ENCODE measurements around the gene NLRC3. TPM values are rescaled to one million over a fixed set of nuclear protein-coding genes. Genes with fewer than 3 reads are reported as not detected.

NLRC3 gene
- total and polyA plus RNA-seq, 9 donors = 0.10 to 1.3 (median 0.23) TPM

GRCh38 chr16:3607161-3607560, 30.0 kb upstream of the NLRC3 start:
- no peak for TF ChIP-seq POLR2A (IDR thresholded peaks at IDR 0.05)
- TF ChIP-seq CTCF (IDR thresholded peaks at IDR 0.05) = no peak
- TF ChIP-seq EP300 (IDR thresholded peaks at IDR 0.05) = no peak
- Histone ChIP-seq H3K27me3 (no peaks in the 10 kb centered on the region), H3K36me3 (no peaks in the 10 kb centered on the region), H3K4me3 (no peak overlapping the region), H3K9me3 (no peaks in the 10 kb centered on the region), H3K4me1 (ENCODE audit: insufficient read depth) (peaks cover under 1% of the 10 kb centered on the region), H3K27ac (no peak overlapping the region)
- intact Hi-C loops (cut with DNase I) = no loop called here
- 82 to 88% (median 84%) methylated on average over 7 of the region's 7 CpGs for WGBS, 3 donors
- DNase-seq = no peak

GRCh38 chr16:3606441-3606840, 29.2 kb upstream of the NLRC3 start:
- DNase-seq = no peak
- Histone ChIP-seq H3K4me3 (no peak overlapping the region), H3K27ac (no peak overlapping the region), H3K9me3 (no peaks in the 10 kb centered on the region), H3K4me1 (ENCODE audit: insufficient read depth) (no peaks in the 10 kb centered on the region), H3K27me3 (no peaks in the 10 kb centered on the region), H3K36me3 (no peaks in the 10 kb centered on the region)
- 80 to 86% (median 80%) methylated on average over 11 of the region's 11 CpGs for WGBS, 3 donors
- intact Hi-C loops (cut with DNase I) = no loop called here
- no peak for TF ChIP-seq CTCF (IDR thresholded peaks at IDR 0.05)
- no peak for TF ChIP-seq EP300 (IDR thresholded peaks at IDR 0.05)
- no peak for TF ChIP-seq POLR2A (IDR thresholded peaks at IDR 0.05)

- intact Hi-C loops (cut with DNase I) = no loop called here
- H3K4me3 ChIP-seq = no peak overlapping the region
- DNase-seq = no peak
- TF ChIP-seq POLR2A (IDR thresholded peaks at IDR 0.05) = no peak
- no peak for TF ChIP-seq EP300 (IDR thresholded peaks at IDR 0.05)
- TF ChIP-seq CTCF (IDR thresholded peaks at IDR 0.05) = no peak
- no peaks in the 10 kb centered on the region for H3K27me3 ChIP-seq
- WGBS, 3 donors = 82 to 88% (median 82%) methylated on average over 7 of the region's 7 CpGs
- H3K4me1 ChIP-seq (ENCODE audit: insufficient read depth) = no peaks in the 10 kb centered on the region
- no peaks in the 10 kb centered on the region for H3K36me3 ChIP-seq
- no peak overlapping the region for H3K27ac ChIP-seq
- H3K9me3 ChIP-seq = no peaks in the 10 kb centered on the region
Measured at GRCh38 chr16:3602320-3602653, 25.1 kb upstream of the NLRC3 start.

GRCh38 chr16:3601614-3602319, 24.6 kb upstream of the NLRC3 start:
- WGBS, 3 donors = 62 to 83% (median 68%) methylated on average over 13 of the region's 13 CpGs
- TF ChIP-seq POLR2A (IDR thresholded peaks at IDR 0.05) = no peak
- no peak for TF ChIP-seq EP300 (IDR thresholded peaks at IDR 0.05)
- TF ChIP-seq CTCF (IDR thresholded peaks at IDR 0.05) = no peak
- no peak for DNase-seq
- H3K9me3 ChIP-seq = no peaks in the 10 kb centered on the region
- no peaks in the 10 kb centered on the region for H3K36me3 ChIP-seq
- H3K27me3 ChIP-seq = no peaks in the 10 kb centered on the region
- no peak overlapping the region for H3K4me3 ChIP-seq
- no peak overlapping the region for H3K27ac ChIP-seq
- H3K4me1 ChIP-seq (ENCODE audit: insufficient read depth) = no peaks in the 10 kb centered on the region
- intact Hi-C loops (cut with DNase I) = no loop called here
